ENCODE data around the gene HCAR3. TPM values are rescaled to one million over a fixed set of nuclear protein-coding genes. Genes with fewer than 3 reads are reported as not detected.
A peak's percentile ranks its signal among the peaks of the same experiment; 100 is the strongest.

The HCAR3 gene
- total RNA-seq, 2 donors from 2014 or later = 0.23 to 0.40 TPM

GRCh38 chr12:122738571-122738970, 22.0 kb upstream of the HCAR3 start:
- Histone ChIP-seq H3K27ac (no peak overlapping the region), H3K27me3 (replicated peaks; ENCODE audit: insufficient read depth) (no peaks in the 10 kb centered on the region), H3K4me3 (no peak overlapping the region), H3K4me1 (replicated peaks) (no peaks in the 10 kb centered on the region), H3K36me3 (no peaks in the 10 kb centered on the region), H3K9me3 (no peaks in the 10 kb centered on the region)
- WGBS = 79% methylated on average over 7 of the region's 7 CpGs
- no peak for DNase-seq (ENCODE audit: low spot score)
- TF ChIP-seq, protein P1, sequence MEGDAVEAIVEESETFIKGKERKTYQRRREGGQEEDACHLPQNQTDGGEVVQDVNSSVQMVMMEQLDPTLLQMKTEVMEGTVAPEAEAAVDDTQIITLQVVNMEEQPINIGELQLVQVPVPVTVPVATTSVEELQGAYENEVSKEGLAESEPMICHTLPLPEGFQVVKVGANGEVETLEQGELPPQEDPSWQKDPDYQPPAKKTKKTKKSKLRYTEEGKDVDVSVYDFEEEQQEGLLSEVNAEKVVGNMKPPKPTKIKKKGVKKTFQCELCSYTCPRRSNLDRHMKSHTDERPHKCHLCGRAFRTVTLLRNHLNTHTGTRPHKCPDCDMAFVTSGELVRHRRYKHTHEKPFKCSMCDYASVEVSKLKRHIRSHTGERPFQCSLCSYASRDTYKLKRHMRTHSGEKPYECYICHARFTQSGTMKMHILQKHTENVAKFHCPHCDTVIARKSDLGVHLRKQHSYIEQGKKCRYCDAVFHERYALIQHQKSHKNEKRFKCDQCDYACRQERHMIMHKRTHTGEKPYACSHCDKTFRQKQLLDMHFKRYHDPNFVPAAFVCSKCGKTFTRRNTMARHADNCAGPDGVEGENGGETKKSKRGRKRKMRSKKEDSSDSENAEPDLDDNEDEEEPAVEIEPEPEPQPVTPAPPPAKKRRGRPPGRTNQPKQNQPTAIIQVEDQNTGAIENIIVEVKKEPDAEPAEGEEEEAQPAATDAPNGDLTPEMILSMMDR (IDR thresholded peaks at IDR 0.05) = no peak
- TF ChIP-seq POLR2AphosphoS5 (IDR thresholded peaks at IDR 0.05) (no peak), POLR2A (IDR thresholded peaks at IDR 0.05) (no peak)
- intact Hi-C loops (cut with DNase I) = no loop called here

DNA sequence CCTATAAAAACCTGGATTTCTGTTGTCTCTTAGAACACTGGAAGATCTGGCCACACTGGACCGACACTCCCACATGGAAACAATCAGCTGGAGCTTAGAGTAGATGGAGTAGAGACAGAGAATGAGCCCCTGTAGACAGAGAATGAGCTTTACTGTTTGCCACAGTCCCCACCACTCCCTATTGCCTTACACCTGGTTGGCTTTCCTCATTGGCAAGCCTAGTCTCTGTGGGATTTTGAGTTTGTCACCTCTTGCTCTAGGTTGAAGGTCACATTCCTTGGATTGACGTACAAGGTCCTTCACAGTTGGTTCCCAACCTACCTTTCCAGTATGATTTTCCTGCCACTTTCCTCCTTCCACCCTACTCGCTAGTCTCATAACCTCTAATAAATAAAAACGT, 16.0 kb upstream of the HCAR3 start:
- DNase-seq (ENCODE audit: low spot score) = no peak
- no peaks in the 10 kb centered on the region for H3K27me3 ChIP-seq (replicated peaks; ENCODE audit: insufficient read depth)
- no peak overlapping the region for H3K27ac ChIP-seq
- TF ChIP-seq, protein P1 (IDR thresholded peaks at IDR 0.05) = no peak
- TF ChIP-seq POLR2A (IDR thresholded peaks at IDR 0.05) (no peak), POLR2AphosphoS5 (IDR thresholded peaks at IDR 0.05) (no peak)
- no peaks in the 10 kb centered on the region for H3K36me3 ChIP-seq
- H3K4me1 ChIP-seq (replicated peaks) = no peaks in the 10 kb centered on the region
- intact Hi-C loops (cut with DNase I) = no loop called here
- H3K4me3 ChIP-seq = no peak overlapping the region
- 94% methylated on average over 4 of the region's 4 CpGs for WGBS
- no peaks in the 10 kb centered on the region for H3K9me3 ChIP-seq

- 86% methylated on average over 3 of the region's 3 CpGs for WGBS
- TF ChIP-seq, protein P1 (IDR thresholded peaks at IDR 0.05) = no peak
- no peak for TF ChIP-seq POLR2AphosphoS5 (IDR thresholded peaks at IDR 0.05)
- TF ChIP-seq POLR2A (IDR thresholded peaks at IDR 0.05) = no peak
- no peak overlapping the region for H3K4me3 ChIP-seq
- DNase-seq (ENCODE audit: low spot score) = no peak
- H3K9me3 ChIP-seq = no peaks in the 10 kb centered on the region
- H3K27ac ChIP-seq = no peak overlapping the region
- no peaks in the 10 kb centered on the region for H3K4me1 ChIP-seq (replicated peaks)
- no peaks in the 10 kb centered on the region for H3K36me3 ChIP-seq
- H3K27me3 ChIP-seq (replicated peaks; ENCODE audit: insufficient read depth) = no peaks in the 10 kb centered on the region
- intact Hi-C loops (cut with DNase I) = no loop called here
These were observed 15.6 kb upstream of the HCAR3 start for GRCh38 chr12:122732170-122732569.

GRCh38 chr12:122730215-122731014, 13.8 kb upstream of the HCAR3 start, which contains the start of gene HCAR1:
Gene HCAR1, minus strand, starts transcription at chr12:122730844. Its CDS starts 505 bp downstream, at chr12:122730339.
- Histone ChIP-seq H3K27me3 (replicated peaks; ENCODE audit: insufficient read depth) (no peaks in the 10 kb centered on the region), H3K4me3 (peak within 1 kb of the TSS in 1 of 2 donors; percentile 5), H3K36me3 (no peaks in the 10 kb centered on the region), H3K27ac (no peak within 1 kb of the TSS), H3K9me3 (no peaks in the 10 kb centered on the region), H3K4me1 (replicated peaks) (no peaks in the 10 kb centered on the region)
- DNase-seq (ENCODE audit: low spot score) = no peak
- no peak for TF ChIP-seq POLR2AphosphoS5 (IDR thresholded peaks at IDR 0.05)
- TF ChIP-seq POLR2A (IDR thresholded peaks at IDR 0.05) = no peak
- TF ChIP-seq, protein P1 (IDR thresholded peaks at IDR 0.05) = no peak
- intact Hi-C loops (cut with DNase I) = no loop called here
- WGBS = 59% methylated on average over 31 of the region's 32 CpGs
